ENCODE results near the gene ZNF768. TPM values are rescaled to one million over a fixed set of nuclear protein-coding genes. Genes with fewer than 3 reads are reported as not detected.

ZNF768 gene
- total and polyA plus RNA-seq, 2 of the 13 experiments (the other 11 are each of a cell fraction or from before 2014, with no cell fraction given), result 26.7 to 34.4 TPM

DNA sequence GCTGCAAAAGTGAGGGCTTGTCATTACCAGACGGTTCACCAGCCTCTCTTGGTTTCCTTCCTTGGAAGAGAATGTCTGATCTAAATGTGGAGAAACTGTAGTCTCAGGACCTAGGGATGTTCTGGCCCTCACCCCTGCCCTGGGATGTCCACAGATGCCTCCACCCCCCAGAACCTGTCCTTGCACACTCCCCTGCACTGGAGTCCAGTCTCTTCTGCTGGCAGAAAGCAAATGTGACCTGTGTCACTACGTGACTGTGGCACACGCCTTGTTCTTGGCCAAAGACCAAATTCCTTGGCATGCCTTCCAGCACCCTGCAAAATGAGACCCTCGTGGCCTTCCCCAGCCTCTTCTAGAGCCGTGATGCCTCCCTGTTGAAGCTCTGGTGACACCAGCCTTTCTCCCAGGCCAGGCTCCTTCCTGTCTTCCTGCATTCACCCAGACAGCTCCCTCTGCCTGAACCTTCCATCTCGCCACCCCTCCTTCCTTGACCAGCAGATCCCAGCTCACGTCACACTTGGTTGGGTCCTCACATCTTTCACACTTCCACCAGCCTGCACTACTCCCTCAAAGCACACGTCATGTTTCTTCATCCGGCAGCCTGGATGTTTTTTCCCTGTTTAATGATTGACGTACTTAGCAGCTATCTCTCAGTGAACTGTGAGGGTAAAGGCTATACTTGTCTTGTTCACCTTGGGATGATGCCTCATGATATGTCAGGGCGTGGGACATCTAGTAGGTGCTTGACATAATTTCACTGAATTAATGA, 4.3 kb downstream of the ZNF768 start (continued):
- 0 out of 2 replicates have a peak, but pooled peaks have one; percentile 11 for TF ChIP-seq MIER2 (CRISPR knock-in tag; IDR thresholded peaks at IDR 0.05)
- no peak; the same call in 1 of the 2 replicates for TF ChIP-seq ZNF616 (CRISPR knock-in tag; IDR thresholded peaks at IDR 0.05; ENCODE audit: low read depth)
- TF ChIP-seq ZNF468 (CRISPR knock-in tag; IDR thresholded peaks at IDR 0.05), result no peak
- no peak for TF ChIP-seq NFE2L2 (IDR thresholded peaks at IDR 0.05; ENCODE audit: low read length)
- no peak for TF ChIP-seq ZNF512B (CRISPR knock-in tag; IDR thresholded peaks at IDR 0.05; ENCODE audit: borderline replicate concordance)
- TF ChIP-seq DR1 (CRISPR knock-in tag; IDR thresholded peaks at IDR 0.05), result no peak
- peak; percentile 47; the same call in 1 of the 2 replicates for TF ChIP-seq GATAD2A (CRISPR knock-in tag; IDR thresholded peaks at IDR 0.05)
- peak; percentile 39; the same call in 1 of the 2 replicates for TF ChIP-seq ZNF331 (CRISPR knock-in tag; IDR thresholded peaks at IDR 0.05)
- no peak for TF ChIP-seq ZNF577 (CRISPR knock-in tag; IDR thresholded peaks at IDR 0.05; ENCODE audit: borderline replicate concordance, low read depth)
- no peak for TF ChIP-seq DDIT3 (CRISPR knock-in tag; IDR thresholded peaks at IDR 0.05)
- no peak for TF ChIP-seq ZNF260 (CRISPR knock-in tag; IDR thresholded peaks at IDR 0.05; ENCODE audit: borderline replicate concordance, low read depth)
- TF ChIP-seq TFDP2 (CRISPR knock-in tag; IDR thresholded peaks at IDR 0.05), result peak; percentile 31; the same call in 1 of the 2 replicates
- TF ChIP-seq ZNF441 (CRISPR knock-in tag; IDR thresholded peaks at IDR 0.05; ENCODE audit: borderline replicate concordance), result peak; percentile 69; the same call in 1 of the 2 replicates
- TF ChIP-seq ZNF225 (CRISPR knock-in tag; IDR thresholded peaks at IDR 0.05), result peak; percentile 22; the same call in 1 of the 2 replicates
- TF ChIP-seq PBX2 (CRISPR knock-in tag; IDR thresholded peaks at IDR 0.05), result peak; percentile 75
- TF ChIP-seq ZNF143 (CRISPR knock-in tag; IDR thresholded peaks at IDR 0.05), result no peak
- peak; percentile 50; the same call in 1 of the 2 replicates for TF ChIP-seq ZNF230 (CRISPR knock-in tag; IDR thresholded peaks at IDR 0.05)
- no peak for TF ChIP-seq BCL6 (CRISPR knock-in tag; IDR thresholded peaks at IDR 0.05)
- peak; percentile 30; the same call in 1 of the 2 replicates for TF ChIP-seq GLI4 (CRISPR knock-in tag; IDR thresholded peaks at IDR 0.05; ENCODE audit: borderline replicate concordance)
- peak; percentile 64; the same call in 1 of the 2 replicates for TF ChIP-seq ELF3 (CRISPR knock-in tag; IDR thresholded peaks at IDR 0.05)
- TF ChIP-seq TFE3 (CRISPR knock-in tag; IDR thresholded peaks at IDR 0.05), result 0 out of 2 replicates have a peak, but pooled peaks have one; percentile 26
- 0 out of 2 replicates have a peak, but pooled peaks have one; percentile 49 for TF ChIP-seq KLF6 (CRISPR knock-in tag; IDR thresholded peaks at IDR 0.05)
- TF ChIP-seq ZNF547 (CRISPR knock-in tag; IDR thresholded peaks at IDR 0.05), result peak; percentile 78; the same call in 1 of the 2 replicates
- TF ChIP-seq ZNF724P (CRISPR knock-in tag; IDR thresholded peaks at IDR 0.05; ENCODE audit: borderline replicate concordance), result no peak

Data from HepG2 (cell line).